ENCODE measurements around the gene CLBA1. TPM values are rescaled to one million over a fixed set of nuclear protein-coding genes. Genes with fewer than 3 reads are reported as not detected.
A peak's percentile ranks its signal among the peaks of the same experiment; 100 is the strongest.
"Not testable (repeated sequence)": the region's sequence is repeated elsewhere in the genome, so short reads cannot be mapped to it uniquely, and the experiment has no call there.

Gene CLBA1
- total RNA-seq, 3 donors from 2014 or later, result 6.0 to 8.4 (median 6.9) TPM

DNA sequence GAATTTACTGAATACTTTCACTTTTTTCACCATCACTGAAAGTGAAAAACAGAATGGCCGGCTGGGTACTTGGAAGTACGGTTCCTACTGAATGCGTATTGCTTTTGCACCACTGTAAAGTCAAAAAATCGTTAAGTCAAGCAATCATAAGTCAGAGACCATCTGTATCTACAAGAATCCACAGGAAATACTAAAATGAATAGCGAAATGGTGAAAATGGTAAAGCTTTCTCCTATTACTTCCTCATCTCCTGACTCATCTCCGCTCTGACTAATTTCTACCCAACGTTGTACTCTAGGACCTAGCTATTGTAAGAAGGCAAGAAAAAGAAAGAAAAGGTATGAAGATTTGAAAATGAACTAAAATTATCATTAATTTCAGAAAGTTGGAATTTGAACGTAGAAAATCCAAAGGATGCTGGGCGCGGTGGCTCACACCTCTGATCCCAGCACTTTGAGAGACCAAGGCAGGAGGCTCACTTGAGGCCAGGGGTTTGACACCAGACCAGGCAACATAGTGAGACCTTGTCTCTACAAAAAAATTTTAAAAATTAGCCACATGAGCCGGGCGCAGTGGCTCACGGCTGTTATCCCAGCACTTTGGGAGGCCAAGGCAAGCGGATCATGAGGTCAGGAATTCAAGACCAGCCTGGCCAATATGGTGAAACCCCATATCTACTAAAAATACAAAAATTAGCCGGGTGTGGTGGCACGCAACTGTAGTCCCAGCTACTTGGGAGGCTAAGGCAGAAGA, 40.6 kb downstream of the CLBA1 start:
- DNase-seq (no peak), ATAC-seq (no peak)
- Histone ChIP-seq H3K4me1 (ENCODE audit: low read depth) (peaks cover 5% of the 10 kb centered on the region), H3K36me3 (ENCODE audit: low read depth) (no peaks in the 10 kb centered on the region), H3K9me3 (no peaks in the 10 kb centered on the region), H3K4me3 (no peak overlapping the region)
- TF ChIP-seq, protein P1, sequence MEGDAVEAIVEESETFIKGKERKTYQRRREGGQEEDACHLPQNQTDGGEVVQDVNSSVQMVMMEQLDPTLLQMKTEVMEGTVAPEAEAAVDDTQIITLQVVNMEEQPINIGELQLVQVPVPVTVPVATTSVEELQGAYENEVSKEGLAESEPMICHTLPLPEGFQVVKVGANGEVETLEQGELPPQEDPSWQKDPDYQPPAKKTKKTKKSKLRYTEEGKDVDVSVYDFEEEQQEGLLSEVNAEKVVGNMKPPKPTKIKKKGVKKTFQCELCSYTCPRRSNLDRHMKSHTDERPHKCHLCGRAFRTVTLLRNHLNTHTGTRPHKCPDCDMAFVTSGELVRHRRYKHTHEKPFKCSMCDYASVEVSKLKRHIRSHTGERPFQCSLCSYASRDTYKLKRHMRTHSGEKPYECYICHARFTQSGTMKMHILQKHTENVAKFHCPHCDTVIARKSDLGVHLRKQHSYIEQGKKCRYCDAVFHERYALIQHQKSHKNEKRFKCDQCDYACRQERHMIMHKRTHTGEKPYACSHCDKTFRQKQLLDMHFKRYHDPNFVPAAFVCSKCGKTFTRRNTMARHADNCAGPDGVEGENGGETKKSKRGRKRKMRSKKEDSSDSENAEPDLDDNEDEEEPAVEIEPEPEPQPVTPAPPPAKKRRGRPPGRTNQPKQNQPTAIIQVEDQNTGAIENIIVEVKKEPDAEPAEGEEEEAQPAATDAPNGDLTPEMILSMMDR (IDR thresholded peaks at IDR 0.05), result no peak
- intact Hi-C loops (cut with DNase I, micrococcal nuclease), result no loop called here

DNA sequence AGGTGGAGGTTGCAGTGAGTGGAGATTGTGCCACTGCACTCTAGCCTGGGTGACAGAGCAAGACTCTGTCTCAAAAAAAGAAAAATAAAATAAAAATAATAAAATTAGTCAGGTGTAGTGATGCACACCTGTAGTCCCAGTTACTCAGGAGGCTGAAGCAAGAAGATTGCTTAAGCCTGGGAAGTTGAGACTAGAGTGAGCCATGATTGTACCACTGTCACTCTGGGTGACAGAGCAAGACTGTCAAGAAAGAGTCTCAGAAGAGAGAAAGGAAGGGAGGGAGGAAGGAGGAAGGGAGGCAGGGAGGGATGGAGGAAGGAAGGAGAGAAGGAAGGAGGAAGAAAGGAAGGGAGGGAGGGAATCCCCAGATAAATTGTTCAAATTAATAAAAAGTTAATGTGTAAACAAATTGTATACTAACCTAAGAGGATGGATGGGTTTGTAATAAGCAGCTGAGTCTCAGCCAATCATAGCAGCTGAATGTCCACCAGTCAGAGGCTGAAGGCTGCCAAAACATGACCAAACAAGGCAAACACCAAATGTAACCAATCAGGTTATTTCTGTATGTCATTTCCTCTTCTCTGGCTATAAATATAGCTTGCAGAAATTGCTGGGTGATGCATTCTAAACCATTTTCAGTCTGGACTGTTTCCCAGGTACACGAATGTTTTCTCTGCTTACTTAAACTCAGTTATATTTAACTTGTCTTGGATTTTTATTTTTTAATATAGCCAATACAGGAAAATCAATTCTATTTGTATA, 41.4 kb downstream of the CLBA1 start:
- Histone ChIP-seq H3K36me3 (ENCODE audit: low read depth) (no peaks in the 10 kb centered on the region), H3K4me1 (ENCODE audit: low read depth) (peaks cover 1% of the 10 kb centered on the region), H3K4me3 (no peak overlapping the region), H3K9me3 (no peaks in the 10 kb centered on the region)
- ATAC-seq (peak; percentile 23), DNase-seq (no peak)
- TF ChIP-seq, protein P1 (IDR thresholded peaks at IDR 0.05), result no peak
- intact Hi-C loops (cut with DNase I, micrococcal nuclease), result no loop called here

DNA sequence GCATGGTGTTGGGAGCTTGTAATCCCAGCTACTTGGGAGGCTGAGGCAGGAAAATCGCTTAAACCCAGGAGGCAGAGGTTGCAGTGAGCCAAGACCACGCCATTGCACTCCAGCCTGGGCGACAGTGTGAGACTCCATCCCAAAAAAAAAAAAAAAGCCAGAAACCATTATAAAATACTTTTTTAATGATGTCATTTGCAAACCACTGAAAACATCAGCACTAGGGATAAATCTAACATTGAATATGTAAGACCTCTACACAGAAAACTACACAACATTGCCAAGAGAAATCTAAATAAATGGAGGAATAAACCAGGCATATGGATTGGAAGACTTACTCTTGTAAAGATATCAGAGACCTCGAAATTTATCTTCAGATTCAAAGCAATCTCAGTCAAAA, 42.1 kb downstream of the CLBA1 start:
- H3K36me3 ChIP-seq (ENCODE audit: low read depth); H3K4me3 ChIP-seq; H3K9me3 ChIP-seq; H3K4me1 ChIP-seq (ENCODE audit: low read depth); DNase-seq; intact Hi-C loops (cut with DNase I, micrococcal nuclease); ATAC-seq: not testable (repeated sequence)

DNA sequence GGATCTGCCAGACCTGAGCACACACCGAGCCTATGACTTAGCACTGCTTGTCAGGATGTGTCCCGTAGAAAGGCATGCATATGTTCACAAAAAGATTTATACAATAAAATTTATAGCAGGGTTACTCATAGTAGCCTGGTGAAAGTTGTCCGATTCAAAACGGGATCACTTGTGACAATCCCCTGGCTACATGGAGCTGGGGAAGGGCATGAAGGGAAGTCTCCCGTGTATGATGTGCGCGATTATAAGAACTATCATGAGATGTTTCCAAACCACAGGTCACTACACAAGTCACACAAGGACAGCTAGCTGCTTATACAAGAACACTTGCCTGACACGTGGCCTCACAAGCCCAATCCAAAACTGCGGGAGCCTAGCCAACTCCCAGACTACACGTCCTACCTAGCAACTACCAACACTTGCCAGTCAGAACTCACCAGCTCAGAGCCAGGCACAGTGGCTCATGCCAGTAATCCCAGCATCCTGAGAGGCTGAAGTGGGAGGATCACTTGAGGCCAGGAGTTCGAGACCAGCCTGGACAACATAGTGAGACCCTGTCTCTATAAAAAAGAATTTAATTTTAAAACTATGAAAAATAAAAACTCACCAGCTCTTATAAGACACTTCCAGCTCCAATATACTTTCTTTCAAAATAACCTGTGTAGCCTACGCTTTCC, 42.8 kb downstream of the CLBA1 start:
- no peaks in the 10 kb centered on the region for H3K9me3 ChIP-seq
- ATAC-seq (no peak), DNase-seq (peak in 1 of 3 donors; percentile 30)
- intact Hi-C loops (cut with DNase I, micrococcal nuclease), result no loop called here
- no peak overlapping the region for H3K4me3 ChIP-seq
- TF ChIP-seq, protein P1 (IDR thresholded peaks at IDR 0.05), result no peak
- no peaks in the 10 kb centered on the region for H3K36me3 ChIP-seq (ENCODE audit: low read depth)
- H3K4me1 ChIP-seq (ENCODE audit: low read depth), result no peaks in the 10 kb centered on the region

DNA sequence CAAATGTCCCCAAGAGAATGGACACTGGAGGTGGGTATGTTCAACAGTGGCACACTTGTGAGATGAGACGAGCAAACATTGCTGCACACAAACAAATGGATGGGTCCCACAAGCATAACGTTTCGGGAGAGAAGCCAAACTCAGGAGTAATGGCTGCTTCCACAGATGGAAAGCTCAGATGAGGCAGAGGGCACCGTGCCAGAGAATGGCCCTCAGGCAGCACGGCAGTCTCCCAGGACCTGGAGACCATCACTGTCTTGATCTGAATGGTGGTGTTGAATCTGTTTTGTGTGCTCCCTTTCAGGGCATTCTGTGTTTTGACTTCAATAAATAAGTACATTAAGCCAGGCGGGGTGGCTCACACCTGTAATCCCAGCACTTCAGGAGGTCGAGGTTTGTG, 43.8 kb downstream of the CLBA1 start:
- no peaks in the 10 kb centered on the region for H3K4me1 ChIP-seq (ENCODE audit: low read depth)
- intact Hi-C loops (cut with DNase I, micrococcal nuclease), result no loop called here
- no peaks in the 10 kb centered on the region for H3K9me3 ChIP-seq
- no peak overlapping the region for H3K4me3 ChIP-seq
- DNase-seq (no peak), ATAC-seq (no peak)
- TF ChIP-seq, protein P1 (IDR thresholded peaks at IDR 0.05), result no peak
- H3K36me3 ChIP-seq (ENCODE audit: low read depth), result no peaks in the 10 kb centered on the region

DNA sequence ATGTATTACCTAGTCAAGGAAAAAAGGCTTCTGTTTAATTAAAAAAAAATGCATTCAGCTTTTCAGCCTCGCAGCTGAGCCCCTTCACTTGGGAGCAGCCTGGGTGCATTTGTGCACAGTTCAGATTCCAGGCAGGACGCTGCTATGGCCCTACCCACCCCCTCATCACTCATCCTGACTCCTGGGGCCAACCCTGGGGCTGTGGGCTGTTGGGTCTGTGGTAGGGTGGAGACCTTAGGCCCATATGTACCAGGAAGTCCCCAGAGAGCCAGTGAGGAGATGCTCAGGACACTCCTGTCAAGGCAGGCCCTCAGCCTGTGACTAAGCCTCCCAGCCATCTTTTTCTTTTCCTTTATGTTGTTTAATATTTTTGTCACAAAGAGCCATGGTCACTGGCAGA, 44.6 kb downstream of the CLBA1 start:
- Histone ChIP-seq H3K36me3 (ENCODE audit: low read depth) (no peaks in the 10 kb centered on the region), H3K4me3 (no peak overlapping the region), H3K4me1 (ENCODE audit: low read depth) (no peaks in the 10 kb centered on the region), H3K9me3 (no peaks in the 10 kb centered on the region)
- DNase-seq (peak in 1 of 3 donors; percentile 13), ATAC-seq (no peak)
- intact Hi-C loops (cut with DNase I, micrococcal nuclease), result no loop called here
- TF ChIP-seq, protein P1 (IDR thresholded peaks at IDR 0.05), result no peak

Data from mucosa of descending colon (tissue), 3 donors.